Common myeloid progenitor, CD34-positive (primary cell): ENCODE measurements around the gene APIP.

ENCODE experiments used
- CTCF ChIA-PET: fragments of 350-600 bp; sonication (Branson Sonifier 250); formaldehyde crosslinking; loops from one replicate; lab custom pipeline; 2021; ENCODE audit warnings: antibody characterized with exemption; lab: Charles Lee
- POLR2A ChIA-PET: fragments of 350-600 bp; sonication (Branson Sonifier 250); formaldehyde crosslinking; loops from one replicate; lab custom pipeline; 2021; ENCODE audit warnings: antibody characterized with exemption; lab: Charles Lee
- DNase-seq, 3 donors: peaks; one replicate each; pipeline versions ENCODE4 v3.0.0 to v3.0.0-alpha.2; 2013
- H3K27ac ChIP-seq, 2 experiments: 1 replicate in 1 of 2; 2 replicates in 1 of 2; pipeline ENCODE4 v1.7.0; 2013; ENCODE audit warnings: inconsistent platforms in 2 of 2, low read length in 2 of 2, mild to moderate bottlenecking in 2 of 2, low read depth in 1 of 2, moderate library complexity in 1 of 2; ENCODE audit not compliant: severe bottlenecking in 2 of 2, insufficient read depth in 1 of 2, poor library complexity in 1 of 2
- H3K27me3 ChIP-seq, 5 experiments: replicated peaks in 2 of 5; 1 replicate in 3 of 5; 2 replicates in 2 of 5; pipeline versions ENCODE4 v1.6.1 to v1.7.0; 2013; ENCODE audit warnings: low read length in 4 of 5, mild to moderate bottlenecking in 2 of 5, moderate library complexity in 2 of 5, inconsistent platforms in 1 of 5; ENCODE audit not compliant: insufficient read depth in 5 of 5, control insufficient read depth in 4 of 5
- H3K36me3 ChIP-seq, 4 experiments: 1 replicate in 2 of 4; 2 replicates in 2 of 4; pipeline versions ENCODE4 v1.6.1 to v1.7.0; 2013; ENCODE audit warnings: low read length in 3 of 4, control low read depth in 1 of 4, mild to moderate bottlenecking in 1 of 4; ENCODE audit not compliant: control insufficient read depth in 4 of 4, insufficient read depth in 4 of 4
- H3K4me1 ChIP-seq, 4 experiments: 1 replicate in 3 of 4; 2 replicates in 1 of 4; pipeline versions ENCODE4 v1.6.1 to v1.7.1; 2013; ENCODE audit warnings: low read length in 3 of 4, mild to moderate bottlenecking in 3 of 4, control low read depth in 1 of 4, inconsistent platforms in 1 of 4, moderate library complexity in 1 of 4; ENCODE audit not compliant: control insufficient read depth in 4 of 4, insufficient read depth in 4 of 4; ENCODE audit errors: control extremely low read depth in 1 of 4
- H3K4me3 ChIP-seq, 7 experiments: 1 replicate in 4 of 7; 2 replicates in 3 of 7; pipeline versions ENCODE4 v1.5.1 to v1.7.0; 2013; ENCODE audit warnings: mild to moderate bottlenecking in 7 of 7, low read length in 6 of 7, moderate library complexity in 6 of 7, inconsistent platforms in 2 of 7, low read depth in 2 of 7, control low read depth in 1 of 7; ENCODE audit not compliant: insufficient read depth in 4 of 7, control insufficient read depth in 1 of 7; ENCODE audit errors: extremely low read depth in 1 of 7
- H3K9me3 ChIP-seq, 5 experiments: 1 replicate in 4 of 5; 2 replicates in 1 of 5; pipeline versions ENCODE4 v1.6.1 to v1.7.1; 2013; ENCODE audit warnings: low read length in 4 of 5, mild to moderate bottlenecking in 2 of 5, inconsistent platforms in 1 of 5, low read depth in 1 of 5, moderate library complexity in 1 of 5; ENCODE audit not compliant: control insufficient read depth in 4 of 5, insufficient read depth in 2 of 5; ENCODE audit errors: control extremely low read depth in 1 of 5

The APIP gene

DNA sequence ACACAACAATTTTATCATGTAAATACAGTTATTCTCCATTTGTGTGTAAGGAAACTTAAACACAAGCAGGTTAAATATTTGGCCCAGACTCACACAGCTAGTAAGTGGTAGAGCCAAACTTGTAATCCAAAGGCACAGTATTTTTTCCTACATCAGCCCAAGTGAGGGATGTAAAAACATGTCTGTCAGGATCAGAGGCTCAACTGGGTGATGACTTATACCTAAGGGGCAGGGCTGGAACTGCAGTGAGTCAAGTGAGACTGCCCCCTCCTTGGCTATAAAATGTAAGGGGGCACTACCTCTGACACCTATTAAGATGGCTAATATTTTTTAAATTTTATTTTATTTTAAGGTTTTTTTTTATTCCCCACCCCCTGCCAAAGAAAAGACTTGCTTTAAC is 82.6 kb downstream of the APIP start:
- no peak overlapping the region for H3K27ac ChIP-seq
- POLR2A ChIA-PET = no interaction called here
- no peaks in the 10 kb centered on the region for H3K36me3 ChIP-seq
- H3K27me3 ChIP-seq = no peaks in the 10 kb centered on the region
- CTCF ChIA-PET = interaction anchor here (0.9 to 1.2 kb wide), 3 partner anchors 13 to 58 kb away, joined by 3 read pairs; no protein-coding TSS in a partner anchor
- no peaks in the 10 kb centered on the region for H3K4me1 ChIP-seq
- DNase-seq = no peak
- H3K9me3 ChIP-seq = no peaks in the 10 kb centered on the region
- H3K4me3 ChIP-seq = no peak overlapping the region
